DMS153 (cell line): Measurements from ENCODE around the gene PLEK.
A peak's percentile ranks its signal among the peaks of the same experiment; 100 is the strongest.
"Not testable (repeated sequence)": the region's sequence is repeated elsewhere in the genome, so short reads cannot be mapped to it uniquely, and the experiment has no call there.

ENCODE experiments used
- DNase-seq: peaks from one replicate; lab custom pipeline; 2025; lab: John Stamatoyannopoulos, UW

The PLEK gene

DNA sequence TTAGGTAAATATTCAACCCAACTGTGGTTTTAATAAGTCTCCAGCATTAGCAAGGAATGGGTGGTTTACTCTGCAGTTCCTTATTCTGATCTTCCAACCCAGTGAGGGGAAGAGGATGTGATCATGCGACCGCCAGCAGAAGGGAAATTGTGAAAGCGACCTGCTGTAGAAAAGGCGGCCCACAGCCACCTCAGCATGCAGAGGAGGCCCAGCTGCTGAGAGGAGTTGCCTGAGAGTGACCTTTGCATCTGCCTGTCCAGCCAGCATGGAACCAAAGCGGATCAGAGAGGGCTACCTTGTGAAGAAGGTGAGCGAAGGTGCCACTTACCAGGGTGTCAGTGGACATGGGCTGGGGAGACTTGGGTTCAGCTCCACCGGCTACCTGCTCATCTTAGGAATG lies at the start of gene PLEK:
Gene PLEK (plus strand): TSS at position 196 of the 400 bp plus-strand sequence. CDS start 70 bp downstream, at position 266.
- no peak for DNase-seq

- DNase-seq: no peak
These were observed 49.0 kb upstream of the PLEK start for GRCh38 chr2:68316111-68316510.

DNA sequence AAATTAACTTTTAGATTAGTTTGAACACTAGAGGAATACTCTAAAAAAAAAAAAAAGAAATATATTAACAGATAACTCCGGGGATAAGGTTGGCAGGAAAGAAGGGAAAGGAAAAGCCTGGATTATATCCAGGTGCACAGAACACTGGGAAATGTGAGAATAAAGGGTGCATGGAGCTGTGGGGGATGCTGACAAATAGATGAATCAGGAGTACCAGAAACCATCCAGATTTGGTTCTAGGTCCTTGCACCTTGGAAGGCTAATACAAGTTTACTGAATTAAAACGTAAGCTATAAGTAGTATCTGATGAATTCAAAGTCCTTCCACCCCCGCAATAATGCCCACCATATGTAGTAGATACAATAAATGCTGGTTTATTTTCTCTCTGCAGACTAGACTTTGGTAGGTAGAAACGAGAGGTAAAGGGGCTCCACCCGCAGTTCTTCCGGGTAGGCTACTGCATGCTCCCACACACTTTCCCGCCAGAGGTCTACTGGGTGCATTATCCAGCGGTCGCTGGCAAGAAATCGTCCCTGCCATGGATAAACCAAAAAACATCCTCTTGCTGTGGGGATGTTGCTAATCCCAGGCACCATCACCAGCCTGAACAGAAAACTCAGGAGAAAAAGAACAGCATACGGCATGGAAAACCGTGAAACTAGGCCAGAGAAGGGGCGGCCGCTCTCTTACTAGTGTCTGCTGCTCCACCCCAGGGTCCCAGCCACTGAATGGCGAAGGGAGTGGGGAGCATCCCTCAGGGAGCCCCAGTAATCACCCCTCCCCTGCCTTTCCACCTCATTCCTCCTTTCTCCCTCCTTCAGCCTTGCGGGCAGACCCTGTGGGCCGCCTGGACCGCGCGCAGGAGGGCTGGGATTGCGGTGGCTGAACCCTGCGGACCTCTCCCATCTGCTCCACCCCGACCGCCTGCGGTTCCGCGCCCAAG lies 46.8 kb upstream of the PLEK start:
- no peak for DNase-seq

DNA sequence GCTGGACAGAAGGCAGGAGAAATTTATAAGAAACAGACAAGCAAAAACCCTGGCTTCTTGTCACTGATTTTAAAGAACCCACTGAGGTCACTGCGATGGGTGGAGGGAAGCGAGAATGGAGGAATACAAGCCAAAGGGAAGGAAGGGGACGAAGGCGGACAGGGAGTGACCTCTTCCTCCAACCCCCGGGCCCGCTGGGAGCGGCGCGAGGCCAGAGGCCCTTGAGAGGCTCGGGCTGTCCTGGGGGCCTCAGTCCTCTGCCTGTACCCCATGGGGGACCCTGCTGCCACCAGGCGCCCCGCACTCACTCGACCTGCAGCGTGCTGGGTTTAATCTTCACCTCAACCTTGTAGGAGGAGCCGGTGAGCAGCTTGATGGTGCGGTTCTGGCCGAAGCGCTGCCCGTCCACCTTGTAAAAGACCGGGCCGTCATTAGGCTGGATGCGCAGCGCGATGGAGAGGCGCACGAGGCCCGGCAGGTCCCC lies 46.1 kb upstream of the PLEK start:
- no peak for DNase-seq

DNA sequence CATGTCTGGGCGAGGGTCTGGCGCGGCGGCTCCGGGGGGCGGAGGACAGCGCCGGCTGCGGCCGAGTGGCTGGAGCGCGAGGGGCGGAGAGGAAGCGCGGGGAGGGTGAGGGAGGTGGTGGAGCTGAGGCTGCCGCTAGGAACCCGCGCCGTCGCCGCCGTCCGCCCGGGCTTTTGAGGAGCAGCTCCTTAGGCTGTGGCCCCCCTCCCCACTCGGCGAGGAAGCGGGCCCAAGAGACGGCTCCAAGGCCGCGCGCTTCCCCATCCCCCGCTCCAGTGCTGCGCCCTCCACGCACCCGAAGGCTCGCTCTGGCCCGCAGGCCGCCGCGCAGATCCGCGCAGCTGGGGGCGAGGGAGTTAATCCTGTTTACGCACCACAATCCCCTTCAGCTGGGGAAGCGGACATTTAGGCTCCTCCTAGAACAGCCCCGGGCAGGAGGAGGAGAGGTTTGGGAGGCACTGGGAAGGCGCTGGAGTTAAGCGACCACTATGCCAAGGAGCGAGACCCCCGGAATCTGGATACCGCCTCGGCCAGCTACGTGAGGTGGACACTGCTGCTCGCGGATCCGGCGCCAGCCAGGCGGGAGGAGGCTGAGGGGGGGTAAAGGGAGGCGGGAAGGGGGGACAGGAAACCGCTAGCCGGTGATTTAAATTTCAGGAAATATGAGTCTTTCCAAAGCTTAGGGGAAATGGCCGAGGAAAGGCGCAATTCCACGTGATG lies 45.5 kb upstream of the PLEK start, which contains the start of gene CNRIP1:
Gene CNRIP1 (minus strand): TSS at position 552 of the 720 bp plus-strand sequence. CDS start 549 bp downstream, at position 3.
- peak; percentile 25 for DNase-seq

- peak; percentile 7 for DNase-seq
These were observed 44.9 kb upstream of the PLEK start for GRCh38 chr2:68320118-68320641.

- no peak for DNase-seq
These were observed 40.0 kb upstream of the PLEK start for GRCh38 chr2:68325056-68325455.

DNA sequence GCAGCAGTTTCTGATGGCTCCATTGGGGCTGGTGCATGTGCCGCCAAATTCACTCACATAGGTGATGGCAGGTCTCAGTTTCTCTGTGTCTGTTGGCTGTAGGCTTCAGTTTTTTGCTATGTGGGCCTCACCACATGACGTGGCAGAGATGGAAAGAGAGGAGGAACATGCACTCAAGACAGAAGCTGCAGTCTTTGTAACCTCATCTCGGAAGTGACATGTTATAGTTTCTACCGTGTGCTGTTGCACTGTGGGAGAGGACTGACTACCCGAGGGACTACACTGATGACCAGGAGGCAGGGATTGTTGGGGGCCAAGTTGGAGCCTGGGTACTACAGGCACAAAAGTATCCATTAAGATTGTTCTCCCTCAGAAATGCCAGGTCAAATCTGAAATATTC lies 36.2 kb upstream of the PLEK start:
- DNase-seq: no peak

GRCh38 chr2:68330691-68331090 lies 34.4 kb upstream of the PLEK start:
- no peak for DNase-seq

GRCh38 chr2:68333009-68333408 lies 32.1 kb upstream of the PLEK start:
- no peak for DNase-seq

DNA sequence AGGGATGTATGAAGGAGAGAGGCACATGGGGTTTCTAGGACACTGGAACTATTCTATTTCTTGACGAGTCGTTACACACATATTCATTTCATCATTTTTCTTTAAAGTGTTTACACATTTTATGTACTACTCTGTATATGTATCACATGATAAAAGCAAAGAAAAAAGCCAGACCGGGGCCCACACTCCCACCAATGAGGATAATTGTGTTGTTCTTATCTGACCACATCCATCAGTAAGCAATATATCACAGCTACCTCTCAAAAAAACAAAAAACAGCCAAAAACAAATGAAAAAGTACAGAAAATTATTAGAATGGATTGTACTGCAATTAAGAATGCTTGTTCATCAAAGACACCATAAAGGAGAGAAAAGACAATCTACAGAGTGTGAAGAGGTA lies 31.2 kb upstream of the PLEK start:
- DNase-seq: no peak

- no peak for DNase-seq
These were observed 28.9 kb upstream of the PLEK start for GRCh38 chr2:68336192-68336591.

DNA sequence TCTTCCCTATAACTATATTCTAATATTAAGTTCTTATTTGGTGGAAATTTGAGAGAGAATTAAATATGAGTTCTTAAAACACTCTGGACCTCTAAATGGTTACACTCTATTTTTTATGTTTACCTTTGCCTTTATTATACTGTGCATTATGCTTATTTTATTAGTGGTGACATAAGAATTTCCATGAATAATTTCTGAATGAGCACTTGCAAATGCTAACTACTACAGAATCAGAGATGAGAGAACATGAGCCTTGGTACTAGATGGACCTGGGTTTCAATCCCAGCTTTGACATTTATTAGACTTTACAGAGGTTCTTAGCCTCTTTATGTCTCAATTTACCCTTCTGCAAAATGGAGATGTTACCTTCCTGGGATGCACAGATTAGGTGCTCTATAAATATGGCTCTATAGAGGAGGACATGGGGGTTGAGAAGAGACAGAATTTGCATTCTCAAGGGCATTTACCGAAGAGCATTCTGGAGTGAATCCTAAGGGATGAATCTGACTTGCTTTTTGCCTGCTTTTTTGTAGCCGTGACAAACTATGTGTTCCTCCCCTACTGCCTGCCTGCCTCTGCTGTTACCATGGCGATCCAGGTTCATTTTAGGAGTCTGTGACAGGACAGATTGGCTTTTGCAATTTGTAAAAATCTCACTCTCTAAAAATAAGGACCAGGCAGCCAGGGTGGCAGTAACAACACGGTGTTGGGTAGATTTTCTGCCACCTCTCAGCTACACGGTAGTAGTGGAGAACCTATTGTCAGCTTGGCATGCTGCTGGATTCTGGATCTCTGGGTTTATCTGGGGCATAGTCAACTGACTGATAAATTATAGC lies 24.6 kb upstream of the PLEK start:
- DNase-seq: no peak

DNA sequence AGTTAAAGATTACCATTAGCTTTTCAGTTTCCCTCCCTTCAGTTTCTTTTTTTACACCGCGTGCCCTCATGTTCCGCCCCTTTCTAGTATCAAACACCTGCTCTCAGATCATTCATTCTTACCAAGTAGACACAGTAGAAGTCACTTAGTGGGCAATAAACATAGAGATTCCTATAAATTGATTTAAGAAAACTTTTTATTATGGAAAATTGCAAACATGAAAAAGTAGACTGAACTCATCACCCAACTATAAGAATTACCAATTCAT lies 24.1 kb upstream of the PLEK start:
- no peak for DNase-seq

DNA sequence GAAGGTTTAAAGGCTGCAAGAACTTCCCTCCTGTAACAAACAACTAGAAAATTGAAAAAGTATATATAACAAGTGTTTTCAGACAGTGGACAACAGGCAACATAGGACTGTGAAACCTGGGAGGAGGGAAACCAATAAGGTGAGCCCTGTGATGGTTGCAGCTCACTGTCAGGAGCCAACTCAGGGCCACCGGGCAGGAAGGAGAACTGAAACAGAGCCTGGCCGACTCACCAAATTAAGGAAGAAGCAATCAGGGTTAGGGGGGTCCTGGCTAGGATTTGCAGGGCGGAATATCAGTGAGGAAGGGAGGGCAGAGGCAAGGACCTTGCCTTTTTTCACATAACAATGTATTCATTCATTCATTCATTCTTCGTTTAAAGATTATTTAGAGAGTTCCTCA lies 23.5 kb upstream of the PLEK start:
- DNase-seq: no peak

- DNase-seq: no peak
These were observed 22.6 kb upstream of the PLEK start for GRCh38 chr2:68342470-68342869.

DNA sequence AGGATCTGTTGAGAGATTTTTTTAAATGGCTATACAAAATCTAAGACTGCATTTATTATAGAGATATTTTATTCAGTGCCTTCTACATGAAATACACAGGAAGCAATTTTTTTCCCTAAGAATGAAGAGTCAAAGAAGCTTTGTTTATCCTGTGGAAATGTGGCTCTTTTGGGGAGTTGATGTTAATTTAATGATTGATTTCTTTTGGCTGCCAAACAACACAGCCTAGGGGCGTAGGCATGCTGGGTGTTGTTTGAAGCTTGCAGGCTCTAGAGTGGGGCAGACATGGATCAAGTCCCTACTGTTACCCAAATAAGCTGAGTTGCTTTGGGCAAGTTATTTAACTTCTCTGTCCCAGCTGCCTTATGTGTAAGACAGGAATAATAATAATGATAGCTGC lies 21.1 kb upstream of the PLEK start:
- no peak for DNase-seq

- DNase-seq: peak; percentile 20
These were observed 19.8 kb upstream of the PLEK start for GRCh38 chr2:68345129-68345875.

- DNase-seq: not testable (repeated sequence)
These were observed 16.0 kb upstream of the PLEK start for GRCh38 chr2:68349091-68349490.

DNA sequence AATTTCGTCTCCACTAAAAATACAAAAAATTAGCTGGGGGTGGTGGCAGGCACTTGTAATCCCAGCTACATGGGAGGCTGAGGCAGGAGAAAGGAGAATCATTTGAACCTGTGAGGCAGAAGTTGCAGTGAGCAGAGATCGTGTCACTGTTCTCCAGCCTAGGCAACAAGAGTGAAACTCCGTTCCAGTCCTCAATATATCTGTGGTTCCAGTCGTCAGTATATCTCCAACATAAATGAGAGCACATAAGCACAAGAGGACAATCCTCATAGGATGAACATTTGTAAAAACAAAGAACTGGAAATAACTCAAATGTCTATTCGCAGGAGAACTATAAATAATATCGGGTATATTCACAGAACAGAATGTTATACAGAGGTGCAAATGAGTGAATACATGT lies 13.1 kb upstream of the PLEK start:
- no peak for DNase-seq

DNA sequence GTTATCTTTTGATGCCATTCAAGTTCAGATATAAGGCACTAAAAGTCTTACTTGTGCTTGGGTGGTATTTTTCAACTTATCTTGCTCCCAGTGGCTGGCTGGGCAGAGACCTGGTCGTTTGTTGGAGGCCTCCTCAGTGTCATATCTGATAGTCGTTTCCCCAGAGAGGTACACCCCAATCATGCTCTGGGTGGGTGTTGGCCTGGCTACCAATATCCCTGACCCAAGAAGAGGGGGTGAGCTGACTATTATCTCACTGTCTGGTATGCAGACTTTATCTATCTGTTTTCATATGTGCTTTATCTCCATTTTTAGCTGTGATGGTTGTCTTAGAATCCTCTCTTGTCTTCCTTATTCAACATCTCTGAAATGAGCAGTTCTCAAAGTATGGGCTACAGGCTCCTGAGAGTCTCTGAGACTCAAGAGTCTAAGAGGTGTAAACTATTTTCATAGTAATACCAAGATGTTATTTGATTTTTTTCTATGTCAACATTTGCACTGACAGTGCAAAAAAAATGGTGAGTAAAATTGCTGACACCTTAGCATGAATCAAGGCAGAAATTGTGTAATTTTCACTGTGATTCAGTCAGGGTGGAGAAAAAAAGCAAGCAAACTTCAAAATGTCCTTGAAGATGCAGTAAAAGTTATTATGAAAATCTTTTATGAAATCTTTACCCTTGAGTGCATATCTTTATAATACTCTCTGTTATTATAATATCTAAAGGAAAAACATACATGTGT lies 12.3 kb upstream of the PLEK start:
- no peak for DNase-seq
